GM21526 (cell line): ENCODE measurements around the gene LRPPRC.
"Not testable (repeated sequence)": the region's sequence is repeated elsewhere in the genome, so short reads cannot be mapped to it uniquely, and the experiment has no call there.

ENCODE experiments used
- ATAC-seq: cut with Tn5 transposase; IDR thresholded peaks from one replicate; pipeline ENCODE4 v1.9.1; 2021; ENCODE audit warnings: moderate library complexity; ENCODE audit not compliant: unreplicated experiment, low FRiP score

Gene LRPPRC

GRCh38 chr2:43995733-43996533 lies at the start of gene LRPPRC:
Gene LRPPRC, minus strand, starts transcription at chr2:43995989. Its CDS starts 42 bp downstream, at chr2:43995947.
- ATAC-seq, result peak; percentile 90

- no peak for ATAC-seq
Observed at GRCh38 chr2:44045061-44045460, 49.3 kb upstream of the LRPPRC start.

DNA sequence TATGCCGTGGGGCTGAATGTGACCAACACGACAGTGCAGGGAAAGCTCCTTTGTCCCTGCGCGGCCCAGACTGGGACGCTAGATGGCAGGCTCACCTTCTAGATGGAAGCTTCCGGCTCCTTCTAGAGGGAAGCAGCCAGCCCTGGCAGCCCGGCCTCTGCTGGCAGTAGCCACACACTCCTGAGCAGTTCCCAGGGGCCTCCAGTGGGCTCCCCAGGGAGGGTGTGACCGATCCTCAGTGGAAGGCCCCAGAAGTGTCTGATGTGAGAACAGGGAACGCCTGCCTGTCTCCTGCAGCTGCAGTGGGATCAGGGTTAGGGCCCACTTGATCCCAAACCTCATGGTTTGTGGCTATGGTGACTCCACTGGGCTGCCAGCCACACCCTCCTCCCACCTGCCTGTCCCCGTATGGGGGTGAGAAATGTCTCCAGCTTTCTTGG lies 48.5 kb upstream of the LRPPRC start:
- peak; percentile 94 for ATAC-seq

DNA sequence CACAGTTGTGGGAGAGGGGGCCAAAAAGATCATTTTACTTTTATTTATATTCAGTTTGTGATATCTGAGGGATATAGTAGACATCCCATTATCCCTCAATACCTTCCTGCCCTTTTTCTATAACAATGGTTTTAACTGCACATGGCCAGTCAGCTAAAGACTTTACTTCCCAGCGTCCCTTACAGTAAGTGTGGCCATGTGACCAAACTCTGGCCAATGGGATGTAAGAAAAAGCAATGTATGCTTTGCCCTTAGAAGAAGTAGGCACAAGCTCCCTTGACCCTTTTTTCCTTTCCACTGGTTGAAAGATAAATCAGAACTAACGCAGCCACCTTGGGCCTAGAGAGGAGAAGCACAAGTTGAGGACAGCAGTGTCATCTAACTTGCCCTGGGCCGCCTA lies 44.6 kb upstream of the LRPPRC start:
- no peak for ATAC-seq

- no peak for ATAC-seq
Observed at GRCh38 chr2:44038277-44038676, 42.5 kb upstream of the LRPPRC start.

DNA sequence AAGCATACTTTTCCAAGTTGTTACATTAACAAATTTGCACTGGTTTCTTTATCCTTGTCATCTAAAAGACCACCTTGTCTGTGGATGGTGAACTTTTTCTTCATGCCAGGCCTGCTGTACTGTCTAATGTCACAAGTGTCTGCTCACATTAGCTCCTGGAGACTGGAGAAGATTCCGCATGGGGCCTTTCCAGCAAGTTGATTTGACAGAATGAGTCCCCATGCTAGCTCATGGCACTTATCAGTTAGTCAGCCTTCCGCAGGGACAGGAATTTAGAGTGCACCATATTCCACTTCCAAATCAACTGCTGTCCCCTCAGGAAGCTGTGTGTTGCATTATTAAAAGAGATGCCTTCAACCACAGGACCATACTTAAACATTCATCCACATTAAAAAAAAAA lies 41.4 kb upstream of the LRPPRC start:
- ATAC-seq, result no peak

DNA sequence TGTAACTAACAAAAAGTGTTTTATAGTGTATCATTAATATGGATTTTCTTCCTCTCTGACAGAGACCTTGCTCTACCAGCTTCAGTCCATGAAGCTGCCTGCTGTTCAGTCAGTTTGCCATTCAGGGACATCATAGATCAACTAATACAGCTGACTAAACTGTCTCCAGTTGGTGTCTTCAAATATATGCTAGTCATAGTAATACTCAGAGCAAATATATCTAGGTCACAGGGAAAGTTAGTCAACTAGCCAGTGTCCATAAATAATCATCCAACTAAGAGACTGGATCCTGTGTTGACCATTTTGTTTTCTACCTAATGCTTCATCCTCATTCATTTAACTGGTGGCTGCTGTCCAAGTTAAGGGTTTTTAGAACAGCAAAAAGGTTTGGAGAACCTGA lies 38.2 kb upstream of the LRPPRC start:
- ATAC-seq, result no peak

- ATAC-seq, result not testable (repeated sequence)
Observed at GRCh38 chr2:44027076-44027475, 31.3 kb upstream of the LRPPRC start.

- no peak for ATAC-seq
Observed at GRCh38 chr2:44016282-44016681, 20.5 kb upstream of the LRPPRC start.

GRCh38 chr2:44015239-44015638 lies 19.4 kb upstream of the LRPPRC start:
- no peak for ATAC-seq

- ATAC-seq, result not testable (repeated sequence)
Observed at GRCh38 chr2:44013205-44013604, 17.4 kb upstream of the LRPPRC start.

GRCh38 chr2:44010266-44010665 lies 14.5 kb upstream of the LRPPRC start:
- no peak for ATAC-seq

DNA sequence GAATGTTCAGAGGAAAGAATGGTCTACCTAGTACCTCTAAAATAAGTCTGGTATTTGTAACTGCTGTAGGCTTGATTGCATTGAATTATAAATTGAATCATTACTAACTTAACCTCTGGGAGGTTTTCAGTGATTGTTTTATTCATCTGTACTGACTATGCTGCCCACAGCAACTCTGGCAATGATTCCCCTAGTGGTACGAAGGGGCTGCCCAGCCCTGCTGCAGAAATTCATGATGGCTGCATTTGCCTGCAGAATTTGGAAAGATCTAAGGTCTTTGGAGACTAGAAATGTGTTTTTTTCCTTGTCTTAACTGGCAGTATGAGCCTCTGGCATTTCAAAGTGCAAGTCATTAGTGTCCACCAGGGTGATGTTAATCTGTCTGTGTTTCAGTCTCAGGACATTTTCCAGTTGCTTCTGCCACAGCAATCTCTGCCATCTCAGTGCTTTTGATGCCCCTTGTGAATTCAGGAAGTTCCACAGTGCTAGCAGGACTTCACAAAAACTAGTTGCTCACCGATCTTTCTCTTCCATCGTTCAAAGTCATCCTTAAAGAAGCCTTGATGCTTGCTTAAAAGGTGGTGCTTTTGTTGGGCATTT lies 13.4 kb upstream of the LRPPRC start:
- no peak for ATAC-seq

DNA sequence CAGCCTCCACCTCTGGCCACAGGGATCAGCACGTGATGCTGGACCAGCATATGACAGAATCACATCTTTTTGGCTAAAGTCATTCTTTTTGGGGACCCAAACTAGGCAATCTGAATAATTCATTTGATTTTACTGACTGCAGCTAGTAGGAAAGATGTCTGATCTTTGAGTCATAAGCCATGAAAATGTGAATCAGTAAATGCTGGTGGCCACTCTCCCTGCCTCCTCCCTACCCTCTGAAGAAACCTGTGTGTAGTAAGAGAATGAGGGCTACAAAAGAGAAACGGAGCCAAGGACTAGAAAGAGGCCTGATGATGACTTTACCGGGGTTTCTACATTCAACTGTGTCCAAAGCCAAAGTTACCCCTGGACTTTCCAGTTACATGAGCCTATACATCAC lies 10.1 kb upstream of the LRPPRC start:
- ATAC-seq, result no peak

- no peak for ATAC-seq
Observed at GRCh38 chr2:44004735-44005602, 9.2 kb upstream of the LRPPRC start.

GRCh38 chr2:44001716-44002115 lies 5.9 kb upstream of the LRPPRC start:
- no peak for ATAC-seq

- no peak for ATAC-seq
Observed at GRCh38 chr2:43998263-43998662, 2.5 kb upstream of the LRPPRC start.

DNA sequence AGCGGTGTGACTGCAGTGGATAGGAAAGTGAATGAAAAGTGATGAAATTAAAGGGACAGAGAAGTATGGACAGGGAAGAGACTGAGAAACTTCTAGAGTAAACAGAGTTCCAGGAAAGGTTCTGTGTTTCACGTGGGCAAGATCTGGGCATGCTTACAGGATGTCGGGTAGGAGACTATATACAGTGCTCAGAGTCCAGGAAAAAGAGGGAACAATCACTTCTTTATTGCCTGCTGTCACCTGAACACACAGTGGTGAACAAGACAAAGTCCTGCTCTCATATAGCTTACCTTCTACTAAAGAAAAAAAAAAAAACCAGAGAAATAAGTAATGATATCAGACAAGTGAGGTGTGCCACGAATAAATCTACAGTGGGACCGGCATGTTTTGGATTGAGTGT lies 2.4 kb downstream of the LRPPRC start:
- ATAC-seq, result no peak

DNA sequence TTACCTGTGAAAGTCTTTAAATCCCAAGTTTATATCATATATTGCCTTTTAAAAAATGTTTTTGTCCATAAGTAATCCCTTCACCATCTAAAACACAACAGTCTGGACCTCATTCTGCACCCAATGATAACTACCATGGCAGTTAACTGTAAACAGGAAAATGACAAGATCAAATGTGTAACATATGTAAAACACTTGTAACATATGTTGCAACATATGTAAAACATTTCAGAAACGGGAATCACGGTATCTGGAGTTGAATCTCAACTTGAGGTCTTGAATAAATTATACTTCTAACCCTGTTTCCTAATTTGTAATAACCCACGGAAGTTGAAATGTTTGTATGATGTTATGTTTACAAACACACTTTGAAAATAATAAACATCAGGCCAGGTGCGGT lies 6.2 kb downstream of the LRPPRC start:
- no peak for ATAC-seq

GRCh38 chr2:43986600-43986999 lies 9.2 kb downstream of the LRPPRC start:
- no peak for ATAC-seq

DNA sequence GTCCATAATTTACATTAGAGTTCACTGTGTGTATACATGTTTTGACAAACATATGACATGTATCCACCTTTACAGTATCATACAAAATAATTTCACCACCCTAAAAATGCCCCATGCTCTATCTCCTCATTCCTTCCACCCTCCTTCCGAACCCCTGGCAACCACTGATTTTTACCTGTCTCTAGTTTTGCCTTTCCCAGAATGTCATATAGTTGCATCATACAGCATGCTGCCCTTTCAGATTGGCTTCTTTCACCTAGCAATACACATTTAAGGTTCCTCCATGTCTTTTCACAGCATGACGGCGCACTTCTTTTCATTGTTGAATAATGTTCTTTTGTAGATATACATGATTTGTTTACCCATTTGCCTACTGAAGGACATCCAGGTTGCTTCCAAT lies 10.4 kb downstream of the LRPPRC start:
- no peak for ATAC-seq
